ENCODE data around the gene METAP1D.
A peak's percentile ranks its signal among the peaks of the same experiment; 100 is the strongest.
"Not testable (repeated sequence)": the region's sequence is repeated elsewhere in the genome, so short reads cannot be mapped to it uniquely, and the experiment has no call there.

METAP1D gene

GRCh38 chr2:171966688-171967087, 33.1 kb upstream of the METAP1D start:
- ATAC-seq (replicated peaks; ENCODE audit: extremely low read depth, poor library complexity, severe bottlenecking), result no peak
- H3K27ac Mint-ChIP-seq (ENCODE audit: low read depth), result no peak overlapping the region
- peaks cover 17% of the 10 kb centered on the region for H3K36me3 Mint-ChIP-seq (ENCODE audit: insufficient read depth)
- no peaks in the 10 kb centered on the region for H3K27me3 Mint-ChIP-seq
- H3K9me3 Mint-ChIP-seq, result no peaks in the 10 kb centered on the region
- no peak overlapping the region for H3K4me3 Mint-ChIP-seq
- no peak for DNase-seq (ENCODE audit: low spot score in 2 of 2)
- H3K4me1 Mint-ChIP-seq, result peaks cover 7% of the 10 kb centered on the region

GRCh38 chr2:171968509-171968908, 31.2 kb upstream of the METAP1D start:
- H3K27ac Mint-ChIP-seq (ENCODE audit: low read depth), result no peak overlapping the region
- peaks cover 12% of the 10 kb centered on the region for H3K4me1 Mint-ChIP-seq
- ATAC-seq (replicated peaks; ENCODE audit: extremely low read depth, poor library complexity, severe bottlenecking) (no peak), DNase-seq (ENCODE audit: low spot score in 2 of 2) (no peak)
- peaks cover 19% of the 10 kb centered on the region for H3K36me3 Mint-ChIP-seq (ENCODE audit: insufficient read depth)
- no peaks in the 10 kb centered on the region for H3K9me3 Mint-ChIP-seq
- H3K4me3 Mint-ChIP-seq, result no peak overlapping the region
- H3K27me3 Mint-ChIP-seq, result no peaks in the 10 kb centered on the region

GRCh38 chr2:171972329-171972982, 27.3 kb upstream of the METAP1D start:
- no peak for DNase-seq (ENCODE audit: low spot score in 2 of 2)
- H3K36me3 Mint-ChIP-seq (ENCODE audit: insufficient read depth), result peaks cover 30% of the 10 kb centered on the region
- no peaks in the 10 kb centered on the region for H3K9me3 Mint-ChIP-seq
- no peak overlapping the region for H3K4me3 Mint-ChIP-seq
- no peak overlapping the region for H3K27ac Mint-ChIP-seq (ENCODE audit: low read depth)
- H3K27me3 Mint-ChIP-seq, result no peaks in the 10 kb centered on the region
- no peak for ATAC-seq (replicated peaks; ENCODE audit: extremely low read depth, poor library complexity, severe bottlenecking)
- H3K4me1 Mint-ChIP-seq, result peaks cover 5% of the 10 kb centered on the region

- no peaks in the 10 kb centered on the region for H3K9me3 Mint-ChIP-seq
- peak overlapping the region; percentile 38 for H3K27ac Mint-ChIP-seq (ENCODE audit: low read depth)
- H3K4me1 Mint-ChIP-seq, result no peaks in the 10 kb centered on the region
- DNase-seq (ENCODE audit: low spot score in 2 of 2) (no peak), ATAC-seq (replicated peaks; ENCODE audit: extremely low read depth, poor library complexity, severe bottlenecking) (no peak)
- peaks cover 56% of the 10 kb centered on the region for H3K36me3 Mint-ChIP-seq (ENCODE audit: insufficient read depth)
- no peaks in the 10 kb centered on the region for H3K27me3 Mint-ChIP-seq
- H3K4me3 Mint-ChIP-seq, result no peak overlapping the region
These were observed 20.6 kb upstream of the METAP1D start for GRCh38 chr2:171979103-171979502.

GRCh38 chr2:171983924-171984323, 15.8 kb upstream of the METAP1D start:
- not testable (repeated sequence) for H3K27me3 Mint-ChIP-seq; ATAC-seq (replicated peaks; ENCODE audit: extremely low read depth, poor library complexity, severe bottlenecking); H3K9me3 Mint-ChIP-seq; H3K4me3 Mint-ChIP-seq; H3K27ac Mint-ChIP-seq (ENCODE audit: low read depth); DNase-seq (ENCODE audit: low spot score in 2 of 2); H3K4me1 Mint-ChIP-seq
- peaks cover 29% of the 10 kb centered on the region for H3K36me3 Mint-ChIP-seq (ENCODE audit: insufficient read depth)

- no peaks in the 10 kb centered on the region for H3K9me3 Mint-ChIP-seq
- no peak overlapping the region for H3K4me3 Mint-ChIP-seq
- no peaks in the 10 kb centered on the region for H3K4me1 Mint-ChIP-seq
- no peaks in the 10 kb centered on the region for H3K27me3 Mint-ChIP-seq
- peaks cover 18% of the 10 kb centered on the region for H3K36me3 Mint-ChIP-seq (ENCODE audit: insufficient read depth)
- DNase-seq (ENCODE audit: low spot score in 2 of 2), result no peak
- ATAC-seq (replicated peaks; ENCODE audit: extremely low read depth, poor library complexity, severe bottlenecking), result no peak
- H3K27ac Mint-ChIP-seq (ENCODE audit: low read depth), result no peak overlapping the region
These were observed 14.7 kb upstream of the METAP1D start for GRCh38 chr2:171985076-171985475.

- no peaks in the 10 kb centered on the region for H3K9me3 Mint-ChIP-seq
- no peak overlapping the region for H3K4me3 Mint-ChIP-seq
- ATAC-seq (replicated peaks; ENCODE audit: extremely low read depth, poor library complexity, severe bottlenecking) (no peak), DNase-seq (ENCODE audit: low spot score in 2 of 2) (no peak)
- H3K27ac Mint-ChIP-seq (ENCODE audit: low read depth), result no peak overlapping the region
- H3K36me3 Mint-ChIP-seq (ENCODE audit: insufficient read depth), result peaks cover 14% of the 10 kb centered on the region
- H3K27me3 Mint-ChIP-seq, result peaks cover 11% of the 10 kb centered on the region
- no peaks in the 10 kb centered on the region for H3K4me1 Mint-ChIP-seq
These were observed 13.0 kb upstream of the METAP1D start for GRCh38 chr2:171986778-171987177.

GRCh38 chr2:171991027-171991426, 8.7 kb upstream of the METAP1D start:
- ATAC-seq (replicated peaks; ENCODE audit: extremely low read depth, poor library complexity, severe bottlenecking), result no peak
- Mint-ChIP-seq H3K36me3 (ENCODE audit: insufficient read depth) (no peaks in the 10 kb centered on the region), H3K4me3 (no peak overlapping the region)

GRCh38 chr2:171995586-171995985, 4.2 kb upstream of the METAP1D start:
- no peak overlapping the region for H3K4me3 Mint-ChIP-seq
- ATAC-seq (replicated peaks; ENCODE audit: extremely low read depth, poor library complexity, severe bottlenecking) (no peak), DNase-seq (ENCODE audit: low spot score in 2 of 2) (no peak)
- H3K4me1 Mint-ChIP-seq, result peaks cover 6% of the 10 kb centered on the region
- no peak overlapping the region for H3K27ac Mint-ChIP-seq (ENCODE audit: low read depth)
- peaks cover 30% of the 10 kb centered on the region for H3K27me3 Mint-ChIP-seq
- peaks cover 5% of the 10 kb centered on the region for H3K36me3 Mint-ChIP-seq (ENCODE audit: insufficient read depth)
- H3K9me3 Mint-ChIP-seq, result no peaks in the 10 kb centered on the region

More at GRCh38 chr2:171991027-171991426, 8.7 kb upstream of the METAP1D start:
- DNase-seq (ENCODE audit: low spot score in 2 of 2), result no peak
- H3K9me3 Mint-ChIP-seq, result no peaks in the 10 kb centered on the region
- H3K27me3 Mint-ChIP-seq, result peaks cover 28% of the 10 kb centered on the region
- H3K4me1 Mint-ChIP-seq, result no peaks in the 10 kb centered on the region
- no peak overlapping the region for H3K27ac Mint-ChIP-seq (ENCODE audit: low read depth)

- Mint-ChIP-seq H3K4me1 (peaks cover 7% of the 10 kb centered on the region), H3K9me3 (no peaks in the 10 kb centered on the region), H3K4me3 (no peak overlapping the region), H3K27me3 (peaks cover 26% of the 10 kb centered on the region), H3K36me3 (ENCODE audit: insufficient read depth) (peaks cover 7% of the 10 kb centered on the region), H3K27ac (ENCODE audit: low read depth) (no peak overlapping the region)
- ATAC-seq (replicated peaks; ENCODE audit: extremely low read depth, poor library complexity, severe bottlenecking), result no peak
- no peak for DNase-seq (ENCODE audit: low spot score in 2 of 2)
These were observed 3.7 kb upstream of the METAP1D start for GRCh38 chr2:171996021-171996420.

- H3K36me3 Mint-ChIP-seq (ENCODE audit: insufficient read depth); DNase-seq (ENCODE audit: low spot score in 2 of 2); H3K9me3 Mint-ChIP-seq; H3K27ac Mint-ChIP-seq (ENCODE audit: low read depth); H3K4me3 Mint-ChIP-seq; ATAC-seq (replicated peaks; ENCODE audit: extremely low read depth, poor library complexity, severe bottlenecking); H3K4me1 Mint-ChIP-seq: not testable (repeated sequence)
- H3K27me3 Mint-ChIP-seq, result peaks cover 23% of the 10 kb centered on the region
These were observed 2.7 kb upstream of the METAP1D start for GRCh38 chr2:171997031-171997430.

- Mint-ChIP-seq H3K27ac (ENCODE audit: low read depth) (no peak overlapping the region), H3K9me3 (no peaks in the 10 kb centered on the region), H3K4me1 (peaks cover 7% of the 10 kb centered on the region), H3K36me3 (ENCODE audit: insufficient read depth) (peaks cover 9% of the 10 kb centered on the region), H3K27me3 (peaks cover 23% of the 10 kb centered on the region), H3K4me3 (peak overlapping the region; percentile 78)
- no peak for ATAC-seq (replicated peaks; ENCODE audit: extremely low read depth, poor library complexity, severe bottlenecking)
- no peak for DNase-seq (ENCODE audit: low spot score in 2 of 2)
These were observed 592 bp upstream of the METAP1D start for GRCh38 chr2:171999161-171999560.

GRCh38 chr2:172000696-172001361, 1.1 kb downstream of the METAP1D start:
- H3K9me3 Mint-ChIP-seq, result no peaks in the 10 kb centered on the region
- H3K4me1 Mint-ChIP-seq, result peaks cover 7% of the 10 kb centered on the region
- DNase-seq (ENCODE audit: low spot score in 2 of 2) (no peak), ATAC-seq (replicated peaks; ENCODE audit: extremely low read depth, poor library complexity, severe bottlenecking) (no peak)
- peak overlapping the region; percentile 78 for H3K4me3 Mint-ChIP-seq
- peaks cover 9% of the 10 kb centered on the region for H3K36me3 Mint-ChIP-seq (ENCODE audit: insufficient read depth)
- no peak overlapping the region for H3K27ac Mint-ChIP-seq (ENCODE audit: low read depth)
- peaks cover 8% of the 10 kb centered on the region for H3K27me3 Mint-ChIP-seq
